WTC11 (cell line): ENCODE measurements around the gene MYL7.

ENCODE experiments used
- CBFB ChIP-seq: sonication (generic); formaldehyde crosslinking; IDR thresholded peaks from 2 replicates; pipeline ENCODE4 v1.8.1; 2022; ENCODE audit warnings: mild to moderate bottlenecking, low read depth, missing genetic modification reagents
- JUN ChIP-seq: sonication (generic); formaldehyde crosslinking; IDR thresholded peaks from 2 replicates; pipeline ENCODE4 v1.8.0; 2023; ENCODE audit warnings: mild to moderate bottlenecking, missing genetic modification reagents
- NFE2L1 ChIP-seq: sonication (generic); formaldehyde crosslinking; IDR thresholded peaks from 2 replicates; pipeline ENCODE4 v1.8.1; 2023; ENCODE audit warnings: missing genetic modification reagents
- NR2C2 ChIP-seq: sonication (generic); formaldehyde crosslinking; IDR thresholded peaks from 2 replicates; pipeline ENCODE4 v1.8.0; 2022; ENCODE audit warnings: mild to moderate bottlenecking, missing genetic modification reagents
- ZNF121 ChIP-seq: sonication (generic); formaldehyde crosslinking; IDR thresholded peaks from 2 replicates; pipeline ENCODE4 v1.8.0; 2023; ENCODE audit warnings: missing genetic modification reagents
- ZNF263 ChIP-seq: sonication (generic); formaldehyde crosslinking; IDR thresholded peaks from 2 replicates; pipeline ENCODE4 v1.8.1; 2022; ENCODE audit warnings: low read depth, mild to moderate bottlenecking, moderate library complexity, missing genetic modification reagents
- TF ChIP-seq, protein P1 (sequence below): fragments of 200-600 bp; IDR thresholded peaks from 2 replicates; pipeline ENCODE4 v1.8.0; 2022; ENCODE audit warnings: antibody characterized with exemption
- TF ChIP-seq, protein P2 (sequence below): sonication (generic); formaldehyde crosslinking; IDR thresholded peaks from 2 replicates; pipeline ENCODE4 v1.8.0; 2022; ENCODE audit warnings: mild to moderate bottlenecking, missing genetic modification reagents
- TF ChIP-seq, protein P3 (sequence below): sonication (generic); formaldehyde crosslinking; IDR thresholded peaks from 2 replicates; pipeline ENCODE4 v1.8.1; 2023; ENCODE audit warnings: mild to moderate bottlenecking, missing genetic modification reagents, moderate library complexity
- TF ChIP-seq, protein P4 (sequence below): sonication (generic); formaldehyde crosslinking; IDR thresholded peaks from 2 replicates; pipeline ENCODE4 v1.8.1; 2022; ENCODE audit warnings: mild to moderate bottlenecking, missing genetic modification reagents, moderate library complexity, borderline replicate concordance
- TF ChIP-seq, protein P5 (sequence below): sonication (generic); formaldehyde crosslinking; IDR thresholded peaks from 2 replicates; pipeline ENCODE4 v1.8.1; 2023; ENCODE audit warnings: mild to moderate bottlenecking, missing genetic modification reagents

DNA sequence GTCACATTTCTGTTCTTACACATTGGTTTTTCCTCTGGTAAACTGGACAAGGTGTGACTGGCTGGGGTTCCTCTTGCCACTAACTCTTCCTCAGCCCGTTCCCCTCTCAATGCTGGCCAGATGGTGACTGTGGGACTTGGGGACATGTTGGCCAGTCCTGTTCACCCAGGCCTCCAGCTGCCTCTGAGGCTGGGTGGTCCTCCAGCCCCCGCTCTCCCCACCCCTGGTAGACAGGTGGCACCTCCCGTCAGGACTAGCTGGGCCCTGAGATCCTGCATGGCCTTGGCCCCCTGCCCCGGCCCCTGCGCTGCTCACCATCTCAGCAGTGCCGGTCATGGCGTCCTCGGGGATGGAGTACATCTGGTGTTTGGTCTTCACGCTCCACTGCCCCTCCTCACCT, 10.8 kb upstream of the MYL7 start:
- TF ChIP-seq, protein P1, sequence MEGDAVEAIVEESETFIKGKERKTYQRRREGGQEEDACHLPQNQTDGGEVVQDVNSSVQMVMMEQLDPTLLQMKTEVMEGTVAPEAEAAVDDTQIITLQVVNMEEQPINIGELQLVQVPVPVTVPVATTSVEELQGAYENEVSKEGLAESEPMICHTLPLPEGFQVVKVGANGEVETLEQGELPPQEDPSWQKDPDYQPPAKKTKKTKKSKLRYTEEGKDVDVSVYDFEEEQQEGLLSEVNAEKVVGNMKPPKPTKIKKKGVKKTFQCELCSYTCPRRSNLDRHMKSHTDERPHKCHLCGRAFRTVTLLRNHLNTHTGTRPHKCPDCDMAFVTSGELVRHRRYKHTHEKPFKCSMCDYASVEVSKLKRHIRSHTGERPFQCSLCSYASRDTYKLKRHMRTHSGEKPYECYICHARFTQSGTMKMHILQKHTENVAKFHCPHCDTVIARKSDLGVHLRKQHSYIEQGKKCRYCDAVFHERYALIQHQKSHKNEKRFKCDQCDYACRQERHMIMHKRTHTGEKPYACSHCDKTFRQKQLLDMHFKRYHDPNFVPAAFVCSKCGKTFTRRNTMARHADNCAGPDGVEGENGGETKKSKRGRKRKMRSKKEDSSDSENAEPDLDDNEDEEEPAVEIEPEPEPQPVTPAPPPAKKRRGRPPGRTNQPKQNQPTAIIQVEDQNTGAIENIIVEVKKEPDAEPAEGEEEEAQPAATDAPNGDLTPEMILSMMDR = no peak
- TF ChIP-seq NR2C2 (CRISPR knock-in tag) = no peak
- TF ChIP-seq, protein P2, sequence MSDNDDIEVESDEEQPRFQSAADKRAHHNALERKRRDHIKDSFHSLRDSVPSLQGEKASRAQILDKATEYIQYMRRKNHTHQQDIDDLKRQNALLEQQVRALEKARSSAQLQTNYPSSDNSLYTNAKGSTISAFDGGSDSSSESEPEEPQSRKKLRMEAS (CRISPR knock-in tag) = no peak
- no peak for TF ChIP-seq ZNF121
- TF ChIP-seq NFE2L1 = no peak
- TF ChIP-seq ZNF263 = no peak
- TF ChIP-seq, protein P3, sequence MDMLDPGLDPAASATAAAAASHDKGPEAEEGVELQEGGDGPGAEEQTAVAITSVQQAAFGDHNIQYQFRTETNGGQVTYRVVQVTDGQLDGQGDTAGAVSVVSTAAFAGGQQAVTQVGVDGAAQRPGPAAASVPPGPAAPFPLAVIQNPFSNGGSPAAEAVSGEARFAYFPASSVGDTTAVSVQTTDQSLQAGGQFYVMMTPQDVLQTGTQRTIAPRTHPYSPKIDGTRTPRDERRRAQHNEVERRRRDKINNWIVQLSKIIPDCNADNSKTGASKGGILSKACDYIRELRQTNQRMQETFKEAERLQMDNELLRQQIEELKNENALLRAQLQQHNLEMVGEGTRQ (CRISPR knock-in tag) = no peak
- TF ChIP-seq, protein P4, sequence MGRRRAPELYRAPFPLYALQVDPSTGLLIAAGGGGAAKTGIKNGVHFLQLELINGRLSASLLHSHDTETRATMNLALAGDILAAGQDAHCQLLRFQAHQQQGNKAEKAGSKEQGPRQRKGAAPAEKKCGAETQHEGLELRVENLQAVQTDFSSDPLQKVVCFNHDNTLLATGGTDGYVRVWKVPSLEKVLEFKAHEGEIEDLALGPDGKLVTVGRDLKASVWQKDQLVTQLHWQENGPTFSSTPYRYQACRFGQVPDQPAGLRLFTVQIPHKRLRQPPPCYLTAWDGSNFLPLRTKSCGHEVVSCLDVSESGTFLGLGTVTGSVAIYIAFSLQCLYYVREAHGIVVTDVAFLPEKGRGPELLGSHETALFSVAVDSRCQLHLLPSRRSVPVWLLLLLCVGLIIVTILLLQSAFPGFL = no peak
- no peak for TF ChIP-seq JUN (CRISPR knock-in tag)
- TF ChIP-seq, protein P5, sequence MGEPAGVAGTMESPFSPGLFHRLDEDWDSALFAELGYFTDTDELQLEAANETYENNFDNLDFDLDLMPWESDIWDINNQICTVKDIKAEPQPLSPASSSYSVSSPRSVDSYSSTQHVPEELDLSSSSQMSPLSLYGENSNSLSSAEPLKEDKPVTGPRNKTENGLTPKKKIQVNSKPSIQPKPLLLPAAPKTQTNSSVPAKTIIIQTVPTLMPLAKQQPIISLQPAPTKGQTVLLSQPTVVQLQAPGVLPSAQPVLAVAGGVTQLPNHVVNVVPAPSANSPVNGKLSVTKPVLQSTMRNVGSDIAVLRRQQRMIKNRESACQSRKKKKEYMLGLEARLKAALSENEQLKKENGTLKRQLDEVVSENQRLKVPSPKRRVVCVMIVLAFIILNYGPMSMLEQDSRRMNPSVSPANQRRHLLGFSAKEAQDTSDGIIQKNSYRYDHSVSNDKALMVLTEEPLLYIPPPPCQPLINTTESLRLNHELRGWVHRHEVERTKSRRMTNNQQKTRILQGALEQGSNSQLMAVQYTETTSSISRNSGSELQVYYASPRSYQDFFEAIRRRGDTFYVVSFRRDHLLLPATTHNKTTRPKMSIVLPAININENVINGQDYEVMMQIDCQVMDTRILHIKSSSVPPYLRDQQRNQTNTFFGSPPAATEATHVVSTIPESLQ (CRISPR knock-in tag) = no peak
- no peak for TF ChIP-seq CBFB (CRISPR knock-in tag)
